HG03565 (cell line): ENCODE measurements around the gene IL17RC.

Experiments
- ATAC-seq: cut with Tn5 transposase; IDR thresholded peaks from one replicate; pipeline ENCODE4 v1.9.1; 2021; ENCODE audit warnings: mild to moderate bottlenecking, moderate library complexity; ENCODE audit not compliant: unreplicated experiment

The IL17RC gene

DNA sequence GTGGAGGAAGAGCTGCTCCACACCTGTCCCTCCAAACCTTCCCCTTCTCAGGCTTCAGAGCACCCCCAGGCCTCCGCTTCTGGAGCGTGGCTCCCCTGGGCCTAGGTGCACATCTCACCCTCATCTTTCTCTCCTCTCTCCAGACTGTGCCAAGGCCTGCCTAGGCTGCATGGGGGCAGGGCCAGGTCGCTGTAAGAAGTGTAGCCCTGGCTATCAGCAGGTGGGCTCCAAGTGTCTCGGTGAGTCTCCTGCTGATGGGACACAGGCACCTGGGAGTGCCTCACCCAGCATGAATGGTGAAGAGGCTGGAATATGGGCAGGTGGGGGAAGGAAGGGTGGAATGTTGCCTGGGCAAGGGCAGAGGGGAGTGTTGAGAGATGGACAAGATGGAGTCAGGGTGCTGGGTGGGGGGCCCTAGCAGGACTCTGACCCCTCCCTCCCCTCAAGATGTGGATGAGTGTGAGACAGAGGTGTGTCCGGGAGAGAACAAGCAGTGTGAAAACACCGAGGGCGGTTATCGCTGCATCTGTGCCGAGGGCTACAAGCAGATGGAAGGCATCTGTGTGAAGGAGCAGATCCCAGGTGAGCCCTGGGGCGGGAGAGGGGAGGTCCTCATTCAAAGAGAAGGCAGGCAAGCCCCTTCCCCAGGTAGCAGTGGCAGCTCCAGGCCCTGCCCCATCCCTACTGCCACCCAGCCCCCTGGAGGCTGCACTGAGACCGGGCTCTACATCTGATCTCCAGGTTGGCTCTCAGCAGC, 26.2 kb downstream of the IL17RC start:
- ATAC-seq = no peak

- ATAC-seq = no peak
These were observed 27.4 kb downstream of the IL17RC start for GRCh38 chr3:9944271-9944670.

DNA sequence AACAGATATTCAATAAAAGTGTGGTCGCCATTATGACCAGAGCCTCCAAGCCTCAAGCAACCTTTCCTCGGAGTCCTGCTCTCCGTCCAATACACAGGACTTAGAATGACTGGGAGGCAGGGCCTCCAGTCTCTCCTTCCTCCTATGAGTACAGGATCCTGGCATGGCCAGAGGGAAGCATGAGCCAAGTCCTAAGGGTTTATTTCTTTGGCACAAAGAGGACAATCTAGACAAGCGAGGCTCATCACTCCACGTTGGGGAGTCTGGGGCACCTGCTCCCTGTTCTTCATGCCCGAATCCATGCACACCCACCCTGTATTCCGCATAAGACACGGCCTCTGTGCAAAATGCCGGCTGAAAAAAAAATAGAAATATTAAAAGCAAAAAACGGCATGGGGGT, 28.5 kb downstream of the IL17RC start:
- no peak for ATAC-seq

DNA sequence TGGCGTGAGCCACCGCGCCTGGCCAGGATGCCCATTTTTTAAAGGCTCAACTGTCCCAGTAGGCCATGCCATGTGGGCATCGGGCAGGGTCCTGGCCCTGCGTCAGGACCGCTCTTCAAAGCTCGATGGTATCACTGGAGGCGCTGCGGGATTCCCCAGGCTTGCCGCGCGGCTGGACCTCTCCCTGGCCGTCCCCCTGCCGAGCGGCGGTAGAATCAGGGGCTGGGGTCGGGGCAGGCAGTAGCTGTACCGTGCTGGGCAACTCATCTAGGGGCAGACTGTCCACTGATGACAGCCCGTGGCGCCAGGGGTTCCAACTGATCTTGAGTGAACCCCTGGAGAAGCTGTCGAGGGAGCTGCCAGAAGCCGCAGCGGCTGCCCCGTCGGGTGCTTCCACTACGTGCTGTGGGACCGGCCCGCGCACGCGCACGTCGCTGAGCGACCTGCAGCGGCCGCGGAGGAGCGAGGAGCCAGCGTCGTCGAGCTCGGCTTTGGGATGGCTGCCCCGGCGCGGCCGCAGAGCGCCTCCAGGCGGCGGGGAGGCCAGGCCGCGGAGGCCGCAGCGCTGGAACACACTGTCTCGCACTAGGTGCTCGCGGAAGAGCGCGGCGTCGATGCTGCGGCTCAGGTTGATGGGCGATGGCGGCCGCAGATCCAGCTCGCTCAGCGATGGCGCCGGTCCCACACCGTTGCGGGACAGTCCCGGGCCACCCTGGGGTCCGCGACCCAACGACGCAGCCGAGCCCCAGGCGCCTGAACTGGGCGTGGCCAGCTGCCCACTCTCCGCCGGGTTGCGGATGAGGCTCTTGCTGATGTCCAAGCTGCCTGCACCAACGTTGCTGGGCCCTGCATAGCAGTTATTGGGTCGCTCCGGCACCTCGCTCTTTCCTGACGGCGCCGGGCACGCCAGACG, 29.5 kb downstream of the IL17RC start:
- ATAC-seq = no peak

DNA sequence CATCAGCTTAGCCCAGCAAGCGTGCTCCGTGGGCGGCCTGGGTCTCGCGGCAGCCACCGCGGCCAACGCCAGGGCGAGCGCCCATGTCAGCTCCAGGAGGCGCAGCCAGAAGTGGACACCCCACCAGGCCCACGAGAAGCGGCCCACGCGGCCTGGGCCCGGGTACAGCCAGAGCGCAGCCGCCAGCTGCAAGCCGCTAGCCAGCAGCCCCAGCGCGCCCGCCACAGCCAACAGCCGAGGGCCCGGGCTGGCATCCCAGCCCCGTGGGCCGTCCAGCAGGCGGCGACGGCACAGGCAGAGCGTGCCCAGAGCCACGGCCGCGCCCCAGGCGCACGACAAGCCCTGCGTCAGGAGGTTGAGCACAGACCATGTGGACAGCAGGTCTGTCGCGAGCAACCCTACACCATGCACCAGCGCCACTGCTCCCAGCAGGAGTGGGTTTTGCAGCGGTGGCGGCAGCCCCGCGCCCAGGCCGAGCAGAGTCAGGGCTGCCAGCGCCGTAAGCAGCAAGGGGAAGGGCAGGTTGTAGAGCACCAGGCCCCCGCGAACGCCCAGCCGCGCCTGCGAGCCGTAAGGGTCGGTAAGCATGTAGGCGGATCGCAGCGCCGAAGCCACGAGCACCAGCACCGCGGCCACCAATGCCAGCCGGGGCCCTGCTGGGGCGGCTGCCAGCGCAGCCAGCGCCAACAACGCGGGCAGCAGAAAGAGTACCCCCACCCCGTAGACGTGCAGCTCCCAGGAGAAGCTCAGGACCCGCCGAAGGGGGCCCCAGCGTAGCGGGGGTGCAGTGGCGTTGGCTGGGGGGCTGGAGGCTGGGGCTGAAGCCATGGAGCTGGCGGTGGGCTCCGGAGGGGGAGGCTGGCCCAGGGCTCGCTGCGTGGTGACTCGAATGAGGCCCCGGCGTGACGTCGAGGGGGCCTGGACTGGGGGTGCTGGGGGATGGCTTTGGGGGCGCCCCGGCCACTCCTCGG, 30.4 kb downstream of the IL17RC start:
- no peak for ATAC-seq

GRCh38 chr3:9948586-9948985, 31.7 kb downstream of the IL17RC start:
- no peak for ATAC-seq

GRCh38 chr3:9949115-9949514, 32.2 kb downstream of the IL17RC start:
- no peak for ATAC-seq

GRCh38 chr3:9949626-9950025, 32.7 kb downstream of the IL17RC start:
- ATAC-seq = no peak

GRCh38 chr3:9951126-9951525, 34.2 kb downstream of the IL17RC start:
- ATAC-seq = no peak

DNA sequence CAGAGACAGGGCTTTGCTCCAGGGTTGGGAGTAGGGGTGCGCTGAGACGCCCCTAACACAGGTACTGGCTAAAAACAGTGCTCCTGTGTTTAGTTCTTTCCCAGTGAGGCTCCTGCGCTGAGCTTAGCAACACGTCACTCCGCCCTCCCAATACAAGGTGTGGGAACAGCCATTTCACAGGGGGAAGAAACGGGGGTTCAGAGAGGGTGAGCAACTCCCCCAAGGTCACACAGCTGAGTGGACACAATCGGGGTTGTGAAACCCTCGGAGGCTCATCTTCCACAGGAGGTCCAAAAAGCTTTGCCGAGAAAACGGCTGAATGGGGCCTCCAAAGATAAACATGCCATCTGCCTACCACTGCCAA, 34.7 kb downstream of the IL17RC start:
- no peak for ATAC-seq

DNA sequence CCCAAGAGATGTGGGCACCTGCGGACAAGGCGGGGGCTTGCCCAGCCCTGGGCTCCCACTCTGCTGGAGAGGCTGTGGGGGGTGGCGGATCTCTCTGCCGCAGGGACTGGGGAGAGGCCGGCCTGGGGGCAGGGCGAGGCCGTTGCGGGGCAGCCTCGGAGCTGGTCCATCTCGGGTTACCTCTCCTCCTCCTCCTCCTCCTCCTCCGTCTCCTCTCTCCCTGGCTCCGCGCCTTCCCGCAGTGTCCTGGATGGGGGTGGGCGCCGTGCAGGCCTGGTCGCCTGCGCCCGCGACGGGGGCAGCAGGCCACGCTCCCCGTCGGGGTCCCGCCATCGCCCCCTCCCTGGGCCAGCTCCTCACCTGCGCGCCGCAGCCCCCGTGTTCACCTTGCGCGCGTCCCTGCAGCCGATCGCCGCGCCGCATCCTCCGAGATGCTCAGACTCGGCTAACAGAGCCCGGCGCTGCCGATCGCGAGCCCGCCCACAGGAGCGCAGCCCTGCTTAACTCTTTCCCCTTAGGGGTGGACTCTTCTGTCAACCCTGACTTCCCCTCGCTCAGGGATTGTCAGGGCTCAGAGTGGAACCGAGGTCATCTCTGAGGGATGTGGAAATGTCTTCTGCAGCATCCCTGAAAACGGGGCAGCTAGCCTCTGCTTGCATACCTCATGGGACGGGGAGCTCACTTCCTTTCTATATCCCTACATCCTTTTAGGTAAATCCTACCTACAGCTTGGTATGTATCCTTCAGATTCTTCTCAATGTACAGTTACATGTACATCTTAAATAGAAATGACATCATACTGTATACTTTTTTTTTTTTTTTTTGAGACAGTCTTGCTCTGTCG, 35.3 kb downstream of the IL17RC start, which contains the start of gene PRRT3:
Gene PRRT3, minus strand, starts transcription at position 447 of the 844 bp plus-strand sequence. CDS start 2,293 bp downstream, outside the sequence.
- ATAC-seq = peak; percentile 62

- no peak for ATAC-seq
These were observed 38.2 kb downstream of the IL17RC start for GRCh38 chr3:9955067-9955502.

GRCh38 chr3:9955611-9956352, 38.9 kb downstream of the IL17RC start:
- no peak for ATAC-seq

DNA sequence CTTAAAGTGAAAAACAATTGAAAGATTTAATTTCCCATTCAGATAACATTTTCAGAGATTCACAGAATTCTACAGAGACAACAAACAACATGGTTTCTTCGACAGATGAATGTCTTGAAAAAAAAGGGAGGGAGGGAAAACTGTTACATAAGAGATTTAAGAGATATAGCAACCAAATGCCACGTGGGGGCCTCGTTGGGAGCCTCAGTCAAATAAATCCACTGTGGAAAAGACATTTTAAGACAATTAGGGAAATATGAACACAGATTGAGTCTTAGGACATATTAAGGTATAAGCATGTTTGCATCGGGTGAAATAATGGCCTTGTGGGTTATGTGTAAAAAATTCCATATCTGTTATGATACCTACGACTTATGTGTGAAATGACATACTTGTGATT, 40.3 kb downstream of the IL17RC start:
- no peak for ATAC-seq

DNA sequence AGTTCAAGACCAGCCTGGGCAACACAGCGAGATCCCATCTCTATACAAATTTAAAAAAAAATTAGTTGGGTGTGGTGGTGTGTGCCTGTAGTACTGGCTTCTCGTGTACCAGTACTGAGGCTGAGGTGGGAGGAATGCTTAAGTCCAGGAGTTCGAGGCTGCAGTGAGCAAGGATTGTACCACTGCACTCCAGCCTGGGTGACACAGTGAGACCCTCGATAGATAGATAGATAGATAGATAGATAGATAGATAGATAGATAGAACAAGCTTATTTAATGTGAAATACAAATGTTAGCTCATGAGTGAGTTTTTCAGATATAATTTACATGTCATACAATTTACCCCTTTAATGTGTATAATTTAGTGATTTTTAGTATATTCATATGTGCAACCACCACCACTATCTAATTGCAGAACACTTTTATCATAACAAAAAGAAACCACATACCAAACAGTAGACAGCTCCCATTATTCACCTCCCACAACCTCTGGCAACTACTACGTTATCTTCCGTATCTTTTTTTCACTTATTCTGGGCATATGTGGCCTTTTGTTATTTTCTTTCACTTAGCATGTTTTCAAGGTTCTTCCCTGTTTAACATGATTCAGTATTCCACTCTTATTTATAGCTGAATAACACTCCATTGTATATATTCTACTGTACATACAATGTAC, 48.4 kb downstream of the IL17RC start:
- ATAC-seq = no peak

GRCh38 chr3:9966841-9967240, 49.9 kb downstream of the IL17RC start:
- no peak for ATAC-seq

DNA sequence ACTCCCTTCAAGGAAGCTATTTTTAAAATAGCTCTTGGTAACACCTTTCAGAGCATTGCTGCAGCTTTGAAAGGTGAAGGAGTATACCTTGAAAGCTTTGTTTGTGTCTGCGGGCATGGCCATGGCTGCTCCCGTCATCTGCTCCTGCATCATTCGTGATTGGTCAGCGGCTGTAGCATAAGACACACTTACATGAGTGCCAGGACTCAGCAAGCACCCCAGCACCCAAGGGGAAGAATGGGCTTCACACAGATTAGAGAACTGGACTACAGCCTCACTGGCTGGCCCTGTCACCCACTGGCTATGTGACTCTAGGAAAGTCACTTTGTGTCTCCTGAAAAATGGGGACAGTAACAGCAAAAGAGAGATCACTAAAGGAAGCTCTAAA, 52.7 kb downstream of the IL17RC start:
- no peak for ATAC-seq

- no peak for ATAC-seq
These were observed 53.2 kb downstream of the IL17RC start for GRCh38 chr3:9970020-9970652.
